Ishikawa (cell line): ENCODE results near the gene NDST1.

Source experiments
- CEBPB ChIP-seq: IDR thresholded peaks from 2 replicates; pipeline ENCODE4 v1.6.1; 2012
- CREB1 ChIP-seq: IDR thresholded peaks from 2 replicates; pipeline ENCODE4 v1.6.1; 2012; ENCODE audit warnings: low read depth
- EGR1 ChIP-seq: IDR thresholded peaks from 2 replicates; pipeline ENCODE4 v1.6.1; 2012
- EP300 ChIP-seq: IDR thresholded peaks from 2 replicates; pipeline ENCODE4 v1.6.1; 2012; ENCODE audit warnings: borderline replicate concordance
- FOXM1 ChIP-seq: IDR thresholded peaks from 2 replicates; pipeline ENCODE4 v1.6.1; 2012; ENCODE audit warnings: low read depth, borderline replicate concordance
- MAX ChIP-seq: IDR thresholded peaks from 2 replicates; pipeline ENCODE4 v1.6.1; 2012
- RAD21 ChIP-seq: IDR thresholded peaks from 2 replicates; pipeline ENCODE4 v1.6.1; 2012; ENCODE audit warnings: low read depth
- REST ChIP-seq: IDR thresholded peaks from 2 replicates; pipeline ENCODE4 v1.6.1; 2012; ENCODE audit warnings: low read depth, mild to moderate bottlenecking
- TAF1 ChIP-seq: IDR thresholded peaks from 2 replicates; pipeline ENCODE4 v1.6.1; 2012; ENCODE audit warnings: low read depth, mild to moderate bottlenecking
- TCF12 ChIP-seq: IDR thresholded peaks from 2 replicates; pipeline ENCODE4 v1.6.1; 2012; ENCODE audit warnings: low read depth
- TEAD4 ChIP-seq: IDR thresholded peaks from 2 replicates; pipeline ENCODE4 v1.6.1; 2012
- USF1 ChIP-seq: IDR thresholded peaks from 2 replicates; pipeline ENCODE4 v1.6.1; 2012

- TF ChIP-seq EP300 (no peak), TAF1 (no peak), RAD21 (no peak), TEAD4 (no peak), CEBPB (no peak), USF1 (no peak), FOXM1 (no peak), TCF12 (no peak), EGR1 (no peak), REST (no peak), MAX (no peak), CREB1 (no peak)
Observed at GRCh38 chr5:150545246-150545645, 37.3 kb downstream of the NDST1 start.
